Measurements from ENCODE around the gene ERC2. TPM values are rescaled to one million over a fixed set of nuclear protein-coding genes. Genes with fewer than 3 reads are reported as not detected.

The ERC2 gene
- total and polyA plus RNA-seq, 2 of the 8 experiments (the other 6 are each of a cell fraction or from before 2014, with no cell fraction given) = 16.4 to 22.8 TPM

DNA sequence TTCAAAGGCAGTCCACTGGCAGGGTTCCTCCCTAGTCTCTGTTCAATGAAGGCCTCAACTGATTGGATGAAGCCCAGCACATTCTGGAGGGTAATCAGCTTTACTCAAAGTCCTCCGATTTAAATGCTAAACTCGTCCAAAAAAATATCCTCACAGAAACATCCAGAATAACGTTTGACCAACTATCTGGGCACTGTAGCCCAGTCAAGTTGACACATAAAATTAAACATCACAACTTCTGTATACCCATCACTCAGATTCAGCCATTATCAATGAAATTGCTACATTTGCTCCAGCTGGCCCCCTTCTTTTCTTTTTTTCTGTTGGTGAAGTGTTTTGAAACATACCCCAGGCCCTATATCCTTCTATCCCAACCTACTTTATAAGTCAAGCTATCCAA lies 916.6 kb downstream of the ERC2 start (continued):
- TF ChIP-seq, protein P1, sequence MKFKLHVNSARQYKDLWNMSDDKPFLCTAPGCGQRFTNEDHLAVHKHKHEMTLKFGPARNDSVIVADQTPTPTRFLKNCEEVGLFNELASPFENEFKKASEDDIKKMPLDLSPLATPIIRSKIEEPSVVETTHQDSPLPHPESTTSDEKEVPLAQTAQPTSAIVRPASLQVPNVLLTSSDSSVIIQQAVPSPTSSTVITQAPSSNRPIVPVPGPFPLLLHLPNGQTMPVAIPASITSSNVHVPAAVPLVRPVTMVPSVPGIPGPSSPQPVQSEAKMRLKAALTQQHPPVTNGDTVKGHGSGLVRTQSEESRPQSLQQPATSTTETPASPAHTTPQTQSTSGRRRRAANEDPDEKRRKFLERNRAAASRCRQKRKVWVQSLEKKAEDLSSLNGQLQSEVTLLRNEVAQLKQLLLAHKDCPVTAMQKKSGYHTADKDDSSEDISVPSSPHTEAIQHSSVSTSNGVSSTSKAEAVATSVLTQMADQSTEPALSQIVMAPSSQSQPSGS (IDR thresholded peaks at IDR 0.05; ENCODE audit: low read length) = no peak
- TF ChIP-seq SP1 (IDR thresholded peaks at IDR 0.05; ENCODE audit: low read depth, low read length) = no peak
- no peak for TF ChIP-seq TAF1 (IDR thresholded peaks at IDR 0.05; ENCODE audit: low read depth, low read length)

All from H1 (cell line).